Thoracic aorta (tissue), 2 donors: ENCODE data around the gene DGCR2. TPM values are rescaled to one million over a fixed set of nuclear protein-coding genes. Genes with fewer than 3 reads are reported as not detected.

Experiments
- ATAC-seq: fragments of 150-250 bp; one replicate; pipeline ENCODE4 v1.8.0; 2017; ENCODE audit warnings: low read depth; ENCODE audit not compliant: insufficient number of reproducible peaks, low FRiP score
- DNase-seq: peaks from one replicate; pipeline ENCODE4 v3.0.0-alpha.2; 2020; ENCODE audit warnings: low spot score
- H3K27ac ChIP-seq, 2 donors: fragments of 200-600 bp; sonication (generic); 1 replicate in 1 of 2; 2 replicates in 1 of 2; pipeline ENCODE4 v1.5.1; 2016; ENCODE audit warnings: mild to moderate bottlenecking in 2 of 2, moderate library complexity in 2 of 2
- H3K27me3 ChIP-seq: fragments of 200-600 bp; sonication (generic); replicated peaks from 2 replicates; pipeline ENCODE4 v1.6.0; 2016; ENCODE audit warnings: mild to moderate bottlenecking; ENCODE audit not compliant: insufficient read depth
- H3K36me3 ChIP-seq: fragments of 200-600 bp; sonication (generic); one replicate; pipeline ENCODE4 v1.5.1; 2016
- H3K4me1 ChIP-seq, 2 donors: fragments of 200-600 bp; sonication (generic); 1 replicate in 1 of 2; 2 replicates in 1 of 2; pipeline versions ENCODE4 v1.5.1 to v1.6.0; 2016; ENCODE audit warnings: low read depth in 2 of 2, mild to moderate bottlenecking in 1 of 2; ENCODE audit not compliant: control insufficient read depth in 1 of 2
- H3K4me3 ChIP-seq: fragments of 200-600 bp; sonication (generic); 2 replicates; pipeline ENCODE4 v1.5.1; 2016; ENCODE audit warnings: mild to moderate bottlenecking
- H3K9me3 ChIP-seq: fragments of 200-600 bp; sonication (generic); 2 replicates; pipeline ENCODE4 v1.5.1; 2016
- total RNA-seq, 2 donors: library from RNA; depleted of rRNA; stranded (reverse); fragments of >200 nt; gene quantifications; one replicate each; pipeline versions ENCODE4 v1.1.0 to v1.2.3, GENCODE V29; 2016
- TF ChIP-seq, protein P1 (sequence below): fragments of 200-600 bp; sonication (generic); IDR thresholded peaks from one replicate; pipeline ENCODE4 v1.5.1; 2019; ENCODE audit warnings: antibody characterized with exemption

Gene DGCR2
- total RNA-seq, 2 donors from 2014 or later, result 42.1 to 105 TPM

DNA sequence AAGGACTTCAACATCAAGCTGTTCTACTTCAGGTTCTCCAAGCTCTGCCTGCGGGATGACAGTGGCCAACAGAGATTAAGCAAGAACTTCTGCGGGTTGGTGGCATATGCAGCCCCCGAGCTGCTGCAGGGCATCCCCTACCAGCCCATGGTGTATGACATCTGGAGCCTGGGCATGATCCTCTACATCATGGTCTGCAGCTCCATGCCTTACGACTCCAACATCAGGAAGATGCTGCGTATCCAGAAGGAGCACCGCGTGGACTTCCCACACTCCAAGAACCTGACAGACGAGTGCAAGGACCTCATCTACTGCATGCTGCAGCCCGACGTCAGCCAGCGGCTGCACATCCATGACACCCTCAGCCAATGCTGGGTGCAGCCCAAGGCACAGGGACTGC, 2.8 kb upstream of the DGCR2 start:
- Histone ChIP-seq H3K4me1 (peaks cover 13 to 23% of the 10 kb centered on the region in 2 donors), H3K9me3 (no peaks in the 10 kb centered on the region), H3K36me3 (no peaks in the 10 kb centered on the region), H3K27ac (no peak overlapping the region), H3K27me3 (no peaks in the 10 kb centered on the region), H3K4me3 (no peak overlapping the region)
- TF ChIP-seq, protein P1, sequence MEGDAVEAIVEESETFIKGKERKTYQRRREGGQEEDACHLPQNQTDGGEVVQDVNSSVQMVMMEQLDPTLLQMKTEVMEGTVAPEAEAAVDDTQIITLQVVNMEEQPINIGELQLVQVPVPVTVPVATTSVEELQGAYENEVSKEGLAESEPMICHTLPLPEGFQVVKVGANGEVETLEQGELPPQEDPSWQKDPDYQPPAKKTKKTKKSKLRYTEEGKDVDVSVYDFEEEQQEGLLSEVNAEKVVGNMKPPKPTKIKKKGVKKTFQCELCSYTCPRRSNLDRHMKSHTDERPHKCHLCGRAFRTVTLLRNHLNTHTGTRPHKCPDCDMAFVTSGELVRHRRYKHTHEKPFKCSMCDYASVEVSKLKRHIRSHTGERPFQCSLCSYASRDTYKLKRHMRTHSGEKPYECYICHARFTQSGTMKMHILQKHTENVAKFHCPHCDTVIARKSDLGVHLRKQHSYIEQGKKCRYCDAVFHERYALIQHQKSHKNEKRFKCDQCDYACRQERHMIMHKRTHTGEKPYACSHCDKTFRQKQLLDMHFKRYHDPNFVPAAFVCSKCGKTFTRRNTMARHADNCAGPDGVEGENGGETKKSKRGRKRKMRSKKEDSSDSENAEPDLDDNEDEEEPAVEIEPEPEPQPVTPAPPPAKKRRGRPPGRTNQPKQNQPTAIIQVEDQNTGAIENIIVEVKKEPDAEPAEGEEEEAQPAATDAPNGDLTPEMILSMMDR, result no peak
- ATAC-seq, result no peak
- DNase-seq, result no peak

DNA sequence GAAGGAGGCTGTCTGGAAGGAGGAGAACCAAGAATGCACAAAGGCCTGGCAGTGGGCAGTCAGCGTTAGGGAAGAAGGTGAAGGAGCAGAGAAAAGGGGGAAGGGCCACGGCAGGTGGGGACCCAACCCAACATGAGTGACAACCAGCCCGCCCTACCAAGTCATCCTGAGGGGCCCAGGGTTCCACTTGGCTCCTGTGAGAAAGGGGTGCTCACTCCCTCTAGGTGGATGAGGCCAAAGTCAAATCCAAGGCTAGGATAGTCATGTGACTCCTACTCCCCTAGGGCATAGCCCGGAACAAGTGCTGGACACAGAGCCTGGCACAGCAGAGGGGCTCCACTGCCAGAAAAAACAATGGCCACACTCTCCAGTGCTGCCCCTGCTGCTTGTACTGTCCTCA, 2.2 kb upstream of the DGCR2 start:
- H3K27ac ChIP-seq, result no peak overlapping the region
- H3K4me1 ChIP-seq, result peaks cover 15 to 29% of the 10 kb centered on the region in 2 donors
- H3K9me3 ChIP-seq, result no peaks in the 10 kb centered on the region
- no peaks in the 10 kb centered on the region for H3K36me3 ChIP-seq
- ATAC-seq, result no peak
- no peak for DNase-seq
- no peaks in the 10 kb centered on the region for H3K27me3 ChIP-seq
- no peak overlapping the region for H3K4me3 ChIP-seq
- TF ChIP-seq, protein P1, result no peak

DNA sequence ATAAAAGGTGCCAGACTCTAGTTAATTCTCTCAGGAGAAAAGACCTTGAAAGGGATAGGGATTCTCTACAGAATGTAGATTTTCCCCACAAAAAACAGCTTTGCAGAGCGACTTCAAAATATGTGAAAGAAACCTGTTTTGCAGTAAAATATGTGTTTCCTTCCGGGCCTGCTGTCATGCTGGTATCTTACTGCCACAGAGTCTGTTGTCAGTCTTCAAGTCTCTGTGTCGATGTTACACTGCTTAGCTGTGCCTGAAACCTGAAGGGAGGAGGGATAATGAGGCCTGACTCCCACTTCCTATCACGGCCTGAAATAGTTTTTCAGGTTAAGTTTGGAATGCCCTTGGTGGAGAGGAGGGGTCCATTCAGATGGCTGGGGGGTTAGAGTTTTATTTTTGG, 1.7 kb upstream of the DGCR2 start:
- Histone ChIP-seq H3K4me3 (no peak overlapping the region), H3K27ac (no peak overlapping the region), H3K36me3 (no peaks in the 10 kb centered on the region), H3K4me1 (peaks cover 16 to 33% of the 10 kb centered on the region in 2 donors), H3K9me3 (no peaks in the 10 kb centered on the region), H3K27me3 (no peaks in the 10 kb centered on the region)
- DNase-seq (no peak), ATAC-seq (no peak)
- TF ChIP-seq, protein P1, result no peak

DNA sequence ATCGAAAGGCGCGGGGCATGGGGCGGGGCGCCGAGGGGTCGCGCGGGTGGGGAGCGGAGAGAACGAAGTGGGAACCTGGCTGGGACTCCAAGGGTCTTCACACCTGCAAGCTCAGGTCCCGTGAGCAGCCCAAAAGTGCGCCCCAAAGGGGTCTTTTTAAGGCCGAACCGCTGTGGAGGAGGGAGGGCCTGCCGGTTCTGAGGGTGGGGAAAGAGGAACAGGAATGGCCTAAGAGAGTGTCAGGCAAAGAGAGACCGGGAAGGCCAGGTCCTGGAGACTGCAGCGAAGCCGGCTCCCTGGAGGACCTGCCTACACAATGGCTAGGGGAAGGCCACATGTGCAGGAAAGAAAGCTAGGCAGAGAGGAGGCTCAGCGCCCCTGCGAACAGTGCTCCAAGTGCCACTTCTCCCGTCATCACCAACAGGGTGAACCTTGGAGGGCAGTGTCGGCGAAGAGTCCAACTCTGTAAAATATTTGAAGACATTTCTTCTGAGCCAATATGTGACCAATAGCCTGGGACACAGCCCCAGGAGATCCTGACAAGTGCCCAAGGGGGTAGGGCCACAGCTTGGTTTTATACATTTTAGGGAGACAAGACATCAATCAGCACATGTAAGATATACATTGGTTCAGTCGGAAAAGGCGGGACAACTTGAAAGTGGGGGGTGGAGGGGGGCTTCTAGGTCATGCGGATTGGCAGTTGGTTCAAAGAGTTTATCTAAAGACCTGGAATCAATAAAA, 710 bp upstream of the DGCR2 start:
- Histone ChIP-seq H3K36me3 (no peaks in the 10 kb centered on the region), H3K4me3 (peak overlapping the region; percentile 89), H3K9me3 (no peaks in the 10 kb centered on the region), H3K4me1 (peaks cover 18 to 43% of the 10 kb centered on the region in 2 donors), H3K27ac (peak overlapping the region; percentile 61 to 82), H3K27me3 (no peaks in the 10 kb centered on the region)
- DNase-seq (no peak), ATAC-seq (peak; percentile 11)
- TF ChIP-seq, protein P1, result no peak

DNA sequence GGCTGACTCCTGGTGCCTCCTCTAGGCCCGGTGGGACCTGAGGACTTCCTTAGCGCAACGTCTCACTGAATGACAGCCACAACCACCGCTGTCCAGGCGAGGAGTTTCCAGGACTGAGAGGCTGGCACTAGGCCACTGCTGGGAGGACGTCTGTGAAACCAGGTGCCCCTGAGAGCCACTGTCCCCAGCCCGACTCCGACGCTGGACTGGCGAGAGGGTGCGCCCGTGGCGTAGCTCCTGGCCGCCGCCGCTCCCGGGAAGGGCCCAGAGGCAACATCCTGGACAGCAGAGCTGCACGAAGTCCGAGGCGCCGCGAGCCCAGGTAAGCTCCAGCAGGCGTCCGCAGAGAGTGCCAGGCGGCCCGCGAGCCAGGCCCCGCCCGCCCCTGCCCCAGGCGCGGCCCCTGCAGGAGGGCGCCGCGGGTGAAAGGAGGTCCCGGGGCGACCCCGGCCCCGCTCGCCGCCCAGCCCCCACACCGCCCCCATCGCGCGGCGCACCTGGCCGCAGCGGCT, 525 bp downstream of the DGCR2 start:
- Histone ChIP-seq H3K9me3 (no peaks in the 10 kb centered on the region), H3K27me3 (no peaks in the 10 kb centered on the region), H3K36me3 (no peaks in the 10 kb centered on the region), H3K4me1 (peaks cover 24 to 56% of the 10 kb centered on the region in 2 donors), H3K27ac (peak overlapping the region; percentile 82 to 92), H3K4me3 (peak overlapping the region; percentile 89)
- ATAC-seq (peak; percentile 3), DNase-seq (no peak)
- TF ChIP-seq, protein P1, result no peak
